MM.1S (cell line): ENCODE results near the gene NME5.

ENCODE experiments used
- DNase-seq: peaks from one replicate; pipeline ENCODE4 v3.0.0-alpha.2; 2015
- H2AFZ ChIP-seq: fragments of 300-600 bp; sonication (generic); 2 replicates; pipeline ENCODE4 v1.6.0; 2016; ENCODE audit warnings: antibody characterized with exemption, low read length
- H3F3A ChIP-seq: fragments of 300-600 bp; sonication (generic); 2 replicates; pipeline ENCODE4 v1.6.1; 2016; ENCODE audit warnings: mild to moderate bottlenecking, antibody characterized with exemption, low read length, moderate library complexity, mixed read lengths; ENCODE audit not compliant: insufficient read depth
- H3K27ac ChIP-seq: fragments of 300-600 bp; sonication (generic); 2 replicates; pipeline ENCODE4 v1.5.1; 2016; ENCODE audit warnings: mild to moderate bottlenecking, low read length
- H3K27me3 ChIP-seq: fragments of 300-600 bp; sonication (generic); replicated peaks from 2 replicates; pipeline ENCODE4 v1.6.0; 2016; ENCODE audit warnings: low read length; ENCODE audit not compliant: insufficient read depth
- H3K36me3 ChIP-seq: fragments of 300-600 bp; sonication (generic); replicated peaks from 2 replicates; pipeline ENCODE4 v1.6.1; 2016; ENCODE audit warnings: mild to moderate bottlenecking, low read length, mixed read lengths; ENCODE audit not compliant: insufficient read depth
- H3K4me1 ChIP-seq: fragments of 300-600 bp; sonication (generic); 2 replicates; pipeline ENCODE4 v1.6.1; 2016; ENCODE audit warnings: low read length, mixed read lengths
- H3K4me2 ChIP-seq: fragments of 300-600 bp; sonication (generic); 2 replicates; pipeline ENCODE4 v1.6.0; 2016; ENCODE audit warnings: low read depth, low read length
- H3K4me3 ChIP-seq: fragments of 300-600 bp; sonication (generic); 2 replicates; pipeline ENCODE4 v1.5.1; 2016; ENCODE audit warnings: low read length, mixed read lengths
- H3K79me2 ChIP-seq: fragments of 300-600 bp; sonication (generic); 2 replicates; pipeline ENCODE4 v1.6.1; 2016; ENCODE audit warnings: mixed run types, low read length, mixed read lengths
- H3K9ac ChIP-seq: fragments of 300-600 bp; sonication (generic); 2 replicates; pipeline ENCODE4 v1.6.1; 2016; ENCODE audit warnings: low read length, mixed read lengths
- H3K9me2 ChIP-seq: fragments of 300-600 bp; sonication (generic); replicated peaks from 2 replicates; pipeline ENCODE4 v1.6.1; 2016; ENCODE audit warnings: mild to moderate bottlenecking, low read length, mixed read lengths; ENCODE audit not compliant: insufficient read depth
- H3K9me3 ChIP-seq: fragments of 300-600 bp; sonication (generic); replicated peaks from 2 replicates; pipeline ENCODE4 v1.6.1; 2016; ENCODE audit warnings: mild to moderate bottlenecking, low read length, mixed read lengths; ENCODE audit not compliant: insufficient read depth
- H4K20me1 ChIP-seq: fragments of 300-600 bp; sonication (generic); 2 replicates; pipeline ENCODE4 v1.6.1; 2016; ENCODE audit warnings: mild to moderate bottlenecking, low read length, moderate library complexity, mixed read lengths; ENCODE audit not compliant: insufficient read depth
- EZH2 ChIP-seq: fragments of 300-600 bp; sonication (generic); optimal IDR thresholded peaks from 2 replicates; pipeline ENCODE3; 2017; ENCODE audit warnings: low read depth, mild to moderate bottlenecking, antibody characterized with exemption, low read length, mixed read lengths
- EZH2phosphoT487 ChIP-seq: fragments of 300-600 bp; sonication (generic); IDR thresholded peaks from 2 replicates; pipeline ENCODE4 v1.6.1; 2018; ENCODE audit warnings: antibody characterized with exemption, low read length
- TF ChIP-seq, protein P1 (sequence below): fragments of 300-600 bp; sonication (generic); IDR thresholded peaks from 2 replicates; pipeline ENCODE4 v1.5.1; 2016; ENCODE audit warnings: antibody characterized with exemption, low read length, mixed read lengths

NME5 gene

GRCh38 chr5:138107213-138107612 lies 32.0 kb downstream of the NME5 start:
- TF ChIP-seq EZH2: no peak
- TF ChIP-seq, protein P1, sequence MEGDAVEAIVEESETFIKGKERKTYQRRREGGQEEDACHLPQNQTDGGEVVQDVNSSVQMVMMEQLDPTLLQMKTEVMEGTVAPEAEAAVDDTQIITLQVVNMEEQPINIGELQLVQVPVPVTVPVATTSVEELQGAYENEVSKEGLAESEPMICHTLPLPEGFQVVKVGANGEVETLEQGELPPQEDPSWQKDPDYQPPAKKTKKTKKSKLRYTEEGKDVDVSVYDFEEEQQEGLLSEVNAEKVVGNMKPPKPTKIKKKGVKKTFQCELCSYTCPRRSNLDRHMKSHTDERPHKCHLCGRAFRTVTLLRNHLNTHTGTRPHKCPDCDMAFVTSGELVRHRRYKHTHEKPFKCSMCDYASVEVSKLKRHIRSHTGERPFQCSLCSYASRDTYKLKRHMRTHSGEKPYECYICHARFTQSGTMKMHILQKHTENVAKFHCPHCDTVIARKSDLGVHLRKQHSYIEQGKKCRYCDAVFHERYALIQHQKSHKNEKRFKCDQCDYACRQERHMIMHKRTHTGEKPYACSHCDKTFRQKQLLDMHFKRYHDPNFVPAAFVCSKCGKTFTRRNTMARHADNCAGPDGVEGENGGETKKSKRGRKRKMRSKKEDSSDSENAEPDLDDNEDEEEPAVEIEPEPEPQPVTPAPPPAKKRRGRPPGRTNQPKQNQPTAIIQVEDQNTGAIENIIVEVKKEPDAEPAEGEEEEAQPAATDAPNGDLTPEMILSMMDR: no peak
- no peak for TF ChIP-seq EZH2phosphoT487
- H3K27ac ChIP-seq: no peak overlapping the region

DNA sequence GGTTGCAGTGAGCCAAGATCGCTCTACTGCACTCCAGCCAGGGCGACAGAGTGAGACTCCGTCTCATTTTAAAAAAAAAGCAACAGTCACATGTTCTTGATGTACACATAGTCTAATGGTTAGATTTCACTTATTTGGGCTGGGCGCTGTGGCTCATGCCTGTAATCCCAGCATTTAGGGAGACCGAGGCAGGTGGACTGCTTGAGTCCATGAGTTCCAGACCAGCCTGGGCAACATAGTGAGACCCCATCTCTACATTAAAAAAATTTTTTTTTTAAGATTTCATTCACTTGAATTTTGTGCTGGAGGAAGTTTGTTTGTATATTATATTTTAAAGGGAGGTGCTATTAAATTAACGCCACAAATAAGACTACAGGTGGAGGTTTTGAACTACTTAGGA lies 33.5 kb downstream of the NME5 start:
- no peak overlapping the region for H3K4me2 ChIP-seq
- no peaks in the 10 kb centered on the region for H4K20me1 ChIP-seq
- H3K9ac ChIP-seq: no peak overlapping the region
- TF ChIP-seq EZH2phosphoT487: no peak
- TF ChIP-seq, protein P1: no peak
- TF ChIP-seq EZH2: no peak
- no peaks in the 10 kb centered on the region for H3F3A ChIP-seq
- no peak overlapping the region for H2AFZ ChIP-seq
- H3K36me3 ChIP-seq: no peaks in the 10 kb centered on the region
- H3K79me2 ChIP-seq: no peaks in the 10 kb centered on the region
- no peak for DNase-seq
- H3K9me3 ChIP-seq: no peaks in the 10 kb centered on the region
- no peak overlapping the region for H3K4me3 ChIP-seq
- H3K27ac ChIP-seq: no peak overlapping the region
- no peaks in the 10 kb centered on the region for H3K4me1 ChIP-seq
- no peaks in the 10 kb centered on the region for H3K27me3 ChIP-seq
- no peaks in the 10 kb centered on the region for H3K9me2 ChIP-seq

More at GRCh38 chr5:138107213-138107612, 32.0 kb downstream of the NME5 start:
- no peaks in the 10 kb centered on the region for H4K20me1 ChIP-seq
- no peak overlapping the region for H2AFZ ChIP-seq
- H3K4me1 ChIP-seq: no peaks in the 10 kb centered on the region
- no peaks in the 10 kb centered on the region for H3K36me3 ChIP-seq
- H3K79me2 ChIP-seq: no peaks in the 10 kb centered on the region
- no peaks in the 10 kb centered on the region for H3F3A ChIP-seq
- no peaks in the 10 kb centered on the region for H3K9me3 ChIP-seq
- H3K27me3 ChIP-seq: no peaks in the 10 kb centered on the region
- no peaks in the 10 kb centered on the region for H3K9me2 ChIP-seq
- DNase-seq: no peak
- H3K9ac ChIP-seq: no peak overlapping the region
- no peak overlapping the region for H3K4me2 ChIP-seq
- H3K4me3 ChIP-seq: no peak overlapping the region

- H3F3A ChIP-seq: no peaks in the 10 kb centered on the region
- no peaks in the 10 kb centered on the region for H3K9me3 ChIP-seq
- no peaks in the 10 kb centered on the region for H3K27me3 ChIP-seq
- no peak overlapping the region for H2AFZ ChIP-seq
- no peak for TF ChIP-seq EZH2phosphoT487
- TF ChIP-seq, protein P1: no peak
- TF ChIP-seq EZH2: no peak
- no peak overlapping the region for H3K4me3 ChIP-seq
- H3K36me3 ChIP-seq: no peaks in the 10 kb centered on the region
- DNase-seq: no peak
- no peaks in the 10 kb centered on the region for H3K4me1 ChIP-seq
- H3K4me2 ChIP-seq: no peak overlapping the region
- no peaks in the 10 kb centered on the region for H4K20me1 ChIP-seq
- no peak overlapping the region for H3K27ac ChIP-seq
- no peaks in the 10 kb centered on the region for H3K9me2 ChIP-seq
- H3K9ac ChIP-seq: no peak overlapping the region
- H3K79me2 ChIP-seq: no peaks in the 10 kb centered on the region
Observed at GRCh38 chr5:138103319-138103637, 36.0 kb downstream of the NME5 start.
